K562 (cell line): ENCODE results near the gene RHBDF2. TPM values are rescaled to one million over a fixed set of nuclear protein-coding genes. Genes with fewer than 3 reads are reported as not detected.

Experiments
- ARID4B ChIP-seq: sonication (generic); formaldehyde crosslinking; IDR thresholded peaks from 2 replicates; pipeline ENCODE4 v1.8.0; 2022; ENCODE audit warnings: mild to moderate bottlenecking, missing genetic modification reagents
- CHD1 ChIP-seq: fragments of 200-600 bp; sonication (generic); IDR thresholded peaks from one replicate; pipeline ENCODE4 v1.6.1; 2012; ENCODE audit warnings: mild to moderate bottlenecking, moderate library complexity, low read length, inconsistent platforms
- DPF2 ChIP-seq: fragments of 450-650 bp; IDR thresholded peaks from 2 replicates; pipeline ENCODE4 v1.6.1; 2016
- NEUROD1 ChIP-seq: fragments of 150-350 bp; IDR thresholded peaks from 2 replicates; pipeline ENCODE4 v1.6.1; 2014; ENCODE audit warnings: borderline replicate concordance, low read length, low read depth; ENCODE audit not compliant: partially characterized antibody
- NFE2L1 ChIP-seq: fragments of 450-650 bp; IDR thresholded peaks from 2 replicates; pipeline ENCODE4 v1.6.1; 2016; ENCODE audit warnings: missing genetic modification characterization, low read depth, mild to moderate bottlenecking, missing compliant biosample characterization, moderate library complexity, borderline replicate concordance
- PRDM10 ChIP-seq: fragments of 450-650 bp; IDR thresholded peaks from 2 replicates; pipeline ENCODE4 v1.6.1; 2018; ENCODE audit not compliant: partially characterized antibody
- ZBED1 ChIP-seq: IDR thresholded peaks from 2 replicates; pipeline ENCODE4 v1.6.1; 2014
- ZNF12 ChIP-seq: sonication (generic); formaldehyde crosslinking; IDR thresholded peaks from 2 replicates; pipeline ENCODE4 v1.4.0; 2020; ENCODE audit warnings: mild to moderate bottlenecking, missing genetic modification reagents
- ZNF445 ChIP-seq: fragments of 250-450 bp; sonication (Bioruptor Pico); IDR thresholded peaks from 2 replicates; pipeline ENCODE4 v1.4.0; 2020; ENCODE audit warnings: low read depth, mild to moderate bottlenecking, moderate library complexity
- polyA plus RNA-seq, 8 experiments: library from polyadenylated mRNA; depleted of rRNA in 4 of 8; stranded (reverse) in 5 of 8; unstranded in 3 of 8; fragments of >200 nt; fragmentation: Nextera tagmentation in 2 of 8; fragmentation: Illumina TruSeq in 1 of 8; extraction: Ambion mirVana in 2 of 8; extraction: Trizol in 1 of 8; gene quantifications; 2 replicates each; pipeline versions ENCODE4 v1.2.1 to v1.2.3, GENCODE V29; 2011 to 2014; ENCODE audit warnings: inconsistent platforms in 1 of 8, missing spikeins in 1 of 8
- total RNA-seq, 7 experiments: library from RNA; depleted of rRNA in 6 of 7; stranded (reverse); fragments of >200 nt in 6 of 7; fragmentation: Illumina TruSeq in 2 of 7; extraction: Trizol in 2 of 7; gene quantifications; 2 replicates each; pipeline versions ENCODE4 v1.2.1 to v1.2.3, GENCODE V29; 2011 to 2021; ENCODE audit warnings: low replicate concordance in 1 of 7
- TF ChIP-seq, protein P1 (sequence below): fragments of 450-650 bp; IDR thresholded peaks from 2 replicates; pipeline ENCODE4 v1.6.1; 2017; ENCODE audit warnings: antibody characterized with exemption, mild to moderate bottlenecking
- TF ChIP-seq, protein P2 (sequence below): fragments of 250-450 bp; sonication (Bioruptor Pico); IDR thresholded peaks from 2 replicates; pipeline ENCODE4 v1.6.1; 2021; ENCODE audit warnings: mild to moderate bottlenecking

Gene RHBDF2
- total and polyA plus RNA-seq, 9 of the 15 experiments (the other 6 are each of a cell fraction or from before 2014, with no cell fraction given): 0.04 to 2.8 (median 1.1) TPM

DNA sequence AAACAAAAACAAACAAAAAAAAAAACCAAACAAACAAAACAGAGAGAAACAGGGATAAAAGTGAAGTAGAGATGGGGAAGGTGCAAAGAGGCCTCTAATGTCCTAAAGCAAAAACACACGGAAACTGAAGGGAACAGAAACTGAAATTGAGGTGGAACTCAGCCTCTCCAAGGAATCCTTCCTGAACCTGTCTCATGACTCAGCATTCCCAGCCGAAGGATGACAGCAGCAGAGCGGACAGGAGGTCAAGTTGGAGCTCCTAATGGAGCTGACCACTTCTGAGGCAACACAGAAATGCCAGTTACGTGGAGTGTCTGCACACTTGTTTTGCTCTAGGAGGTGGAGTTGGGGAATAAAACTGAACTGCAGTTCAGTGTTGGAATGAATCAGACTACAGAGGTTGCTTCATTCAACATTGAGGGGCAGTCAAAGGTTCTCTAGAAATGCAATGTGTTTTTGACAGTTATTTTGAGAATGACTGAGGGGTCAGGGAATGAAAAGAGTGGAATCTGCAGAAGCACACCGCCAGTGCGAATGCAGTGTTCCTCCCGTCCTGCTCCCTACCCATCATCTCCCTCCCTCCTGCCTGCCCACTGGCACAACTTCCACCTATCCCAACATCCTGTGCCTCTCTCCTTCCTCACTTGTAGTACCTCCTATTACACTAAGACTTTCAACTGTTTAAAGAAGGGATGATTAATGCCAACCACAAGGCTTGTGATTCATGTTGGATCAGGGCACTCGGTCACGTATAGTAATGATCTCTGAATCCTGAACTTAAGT, 54.6 kb downstream of the RHBDF2 start (continued):
- TF ChIP-seq ZNF12 (CRISPR knock-in tag) (no peak), NEUROD1 (no peak), CHD1 (no peak), DPF2 (peak; percentile 81), ZBED1 (no peak), NFE2L1 (tag) (peak; percentile 90), ZNF445 (CRISPR knock-in tag) (no peak), ARID4B (no peak), PRDM10 (no peak)
- TF ChIP-seq, protein P1, sequence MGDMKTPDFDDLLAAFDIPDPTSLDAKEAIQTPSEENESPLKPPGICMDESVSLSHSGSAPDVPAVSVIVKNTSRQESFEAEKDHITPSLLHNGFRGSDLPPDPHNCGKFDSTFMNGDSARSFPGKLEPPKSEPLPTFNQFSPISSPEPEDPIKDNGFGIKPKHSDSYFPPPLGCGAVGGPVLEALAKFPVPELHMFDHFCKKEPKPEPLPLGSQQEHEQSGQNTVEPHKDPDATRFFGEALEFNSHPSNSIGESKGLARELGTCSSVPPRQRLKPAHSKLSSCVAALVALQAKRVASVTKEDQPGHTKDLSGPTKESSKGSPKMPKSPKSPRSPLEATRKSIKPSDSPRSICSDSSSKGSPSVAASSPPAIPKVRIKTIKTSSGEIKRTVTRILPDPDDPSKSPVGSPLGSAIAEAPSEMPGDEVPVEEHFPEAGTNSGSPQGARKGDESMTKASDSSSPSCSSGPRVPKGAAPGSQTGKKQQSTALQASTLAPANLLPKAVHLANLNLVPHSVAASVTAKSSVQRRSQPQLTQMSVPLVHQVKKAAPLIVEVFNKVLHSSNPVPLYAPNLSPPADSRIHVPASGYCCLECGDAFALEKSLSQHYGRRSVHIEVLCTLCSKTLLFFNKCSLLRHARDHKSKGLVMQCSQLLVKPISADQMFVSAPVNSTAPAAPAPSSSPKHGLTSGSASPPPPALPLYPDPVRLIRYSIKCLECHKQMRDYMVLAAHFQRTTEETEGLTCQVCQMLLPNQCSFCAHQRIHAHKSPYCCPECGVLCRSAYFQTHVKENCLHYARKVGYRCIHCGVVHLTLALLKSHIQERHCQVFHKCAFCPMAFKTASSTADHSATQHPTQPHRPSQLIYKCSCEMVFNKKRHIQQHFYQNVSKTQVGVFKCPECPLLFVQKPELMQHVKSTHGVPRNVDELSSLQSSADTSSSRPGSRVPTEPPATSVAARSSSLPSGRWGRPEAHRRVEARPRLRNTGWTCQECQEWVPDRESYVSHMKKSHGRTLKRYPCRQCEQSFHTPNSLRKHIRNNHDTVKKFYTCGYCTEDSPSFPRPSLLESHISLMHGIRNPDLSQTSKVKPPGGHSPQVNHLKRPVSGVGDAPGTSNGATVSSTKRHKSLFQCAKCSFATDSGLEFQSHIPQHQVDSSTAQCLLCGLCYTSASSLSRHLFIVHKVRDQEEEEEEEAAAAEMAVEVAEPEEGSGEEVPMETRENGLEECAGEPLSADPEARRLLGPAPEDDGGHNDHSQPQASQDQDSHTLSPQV: peak; percentile 30; the same call in 1 of the 2 replicates
- TF ChIP-seq, protein P2, sequence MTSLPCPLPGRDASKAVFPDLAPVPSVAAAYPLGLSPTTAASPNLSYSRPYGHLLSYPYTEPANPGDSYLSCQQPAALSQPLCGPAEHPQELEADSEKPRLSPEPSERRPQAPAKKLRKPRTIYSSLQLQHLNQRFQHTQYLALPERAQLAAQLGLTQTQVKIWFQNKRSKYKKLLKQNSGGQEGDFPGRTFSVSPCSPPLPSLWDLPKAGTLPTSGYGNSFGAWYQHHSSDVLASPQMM: no peak
